NB4 (cell line): ENCODE data around the gene RAB11A.

Source experiments
- CTCF ChIP-seq: IDR thresholded peaks from one replicate; pipeline ENCODE4 v1.5.1; 2012; ENCODE audit warnings: low read depth, low read length
- MAX ChIP-seq: IDR thresholded peaks from 2 replicates; pipeline ENCODE4 v1.6.1; 2011; ENCODE audit warnings: low read depth, low read length
- MYC ChIP-seq: IDR thresholded peaks from 2 replicates; pipeline ENCODE4 v1.6.1; 2011; ENCODE audit warnings: low read depth, low read length
- POLR2A ChIP-seq: IDR thresholded peaks from 2 replicates; pipeline ENCODE4 v1.6.1; 2011; ENCODE audit warnings: mild to moderate bottlenecking; ENCODE audit not compliant: insufficient read length; ENCODE audit errors: extremely low read depth

- TF ChIP-seq POLR2A (no peak), CTCF (no peak), MAX (no peak), MYC (no peak)
Observed at GRCh38 chr15:65819563-65819960, 49.7 kb upstream of the RAB11A start.
